HS-5 (cell line): ENCODE measurements around the gene SH3BP4.

Experiments
- DNase-seq: peaks from one replicate; pipeline ENCODE4 v3.0.0-alpha.2; 2012; ENCODE audit warnings: low read depth

Gene SH3BP4

GRCh38 chr2:234967201-234967869 lies 15.5 kb downstream of the SH3BP4 start:
- DNase-seq = no peak

GRCh38 chr2:234967870-234968208 lies 16.0 kb downstream of the SH3BP4 start:
- DNase-seq = no peak

- no peak for DNase-seq
Observed at GRCh38 chr2:234968631-234969305, 17.0 kb downstream of the SH3BP4 start.

GRCh38 chr2:234969306-234970098 lies 17.7 kb downstream of the SH3BP4 start:
- no peak for DNase-seq

- no peak for DNase-seq
Observed at GRCh38 chr2:234970099-234970440, 18.3 kb downstream of the SH3BP4 start.

- DNase-seq = no peak
Observed at GRCh38 chr2:234970477-234970882, 18.7 kb downstream of the SH3BP4 start.

GRCh38 chr2:234971496-234971895 lies 19.7 kb downstream of the SH3BP4 start:
- DNase-seq = no peak

- no peak for DNase-seq
Observed at GRCh38 chr2:234973008-234973407, 21.2 kb downstream of the SH3BP4 start.

GRCh38 chr2:234974501-234975385 lies 22.9 kb downstream of the SH3BP4 start:
- no peak for DNase-seq

- DNase-seq = no peak
Observed at GRCh38 chr2:234975611-234976010, 23.8 kb downstream of the SH3BP4 start.

GRCh38 chr2:234976479-234977227 lies 24.8 kb downstream of the SH3BP4 start:
- DNase-seq = no peak

GRCh38 chr2:234977228-234977679 lies 25.4 kb downstream of the SH3BP4 start:
- no peak for DNase-seq

GRCh38 chr2:234978466-234979203 lies 26.8 kb downstream of the SH3BP4 start:
- no peak for DNase-seq

GRCh38 chr2:234979204-234980167 lies 27.7 kb downstream of the SH3BP4 start:
- no peak for DNase-seq

- no peak for DNase-seq
Observed at GRCh38 chr2:234980451-234981187, 28.8 kb downstream of the SH3BP4 start.

- DNase-seq = peak; percentile 99
Observed at GRCh38 chr2:234981197-234982095, 29.6 kb downstream of the SH3BP4 start.

- DNase-seq = no peak
Observed at GRCh38 chr2:234982096-234982834, 30.4 kb downstream of the SH3BP4 start.
